ENCODE data around the gene SLC27A4. TPM values are rescaled to one million over a fixed set of nuclear protein-coding genes. Genes with fewer than 3 reads are reported as not detected.

SLC27A4 gene
- total RNA-seq, 2 donors from 2014 or later, result 7.7 to 22.3 TPM

- Mint-ChIP-seq H3K4me1 (peaks cover 22% of the 10 kb centered on the region), H3K27me3 (no peaks in the 10 kb centered on the region), H3K36me3 (ENCODE audit: low read depth) (peaks cover 29% of the 10 kb centered on the region), H3K9me3 (no peaks in the 10 kb centered on the region), H3K4me3 (no peak overlapping the region), H3K27ac (no peak overlapping the region)
- ATAC-seq (replicated peaks), result no peak
Observed at GRCh38 chr9:128369024-128369706, 28.8 kb downstream of the SLC27A4 start.

DNA sequence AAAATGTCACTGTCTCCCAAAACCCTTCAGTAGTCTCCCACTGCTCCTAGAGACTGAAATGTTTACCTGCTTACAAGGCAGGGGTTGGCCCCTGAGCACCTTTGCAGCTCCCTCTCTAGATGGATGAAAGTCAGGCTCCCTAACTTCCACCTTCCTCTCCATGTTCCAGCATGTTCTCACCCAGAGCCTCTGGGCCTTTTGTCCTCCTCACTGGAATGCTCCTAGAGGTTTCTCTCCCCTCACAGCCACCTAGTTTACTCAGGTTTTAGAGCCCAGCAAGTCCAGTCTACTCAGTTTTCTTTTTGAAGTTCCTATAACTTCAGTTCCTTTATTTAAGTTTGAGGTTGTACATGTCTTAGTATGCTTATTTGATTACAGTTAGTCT is 30.0 kb downstream of the SLC27A4 start:
- Mint-ChIP-seq H3K27ac (peak overlapping the region; percentile 97), H3K4me1 (peaks cover 22% of the 10 kb centered on the region), H3K27me3 (no peaks in the 10 kb centered on the region), H3K9me3 (no peaks in the 10 kb centered on the region), H3K4me3 (peak overlapping the region; percentile 98), H3K36me3 (ENCODE audit: low read depth) (peaks cover 29% of the 10 kb centered on the region)
- ATAC-seq (replicated peaks), result no peak

DNA sequence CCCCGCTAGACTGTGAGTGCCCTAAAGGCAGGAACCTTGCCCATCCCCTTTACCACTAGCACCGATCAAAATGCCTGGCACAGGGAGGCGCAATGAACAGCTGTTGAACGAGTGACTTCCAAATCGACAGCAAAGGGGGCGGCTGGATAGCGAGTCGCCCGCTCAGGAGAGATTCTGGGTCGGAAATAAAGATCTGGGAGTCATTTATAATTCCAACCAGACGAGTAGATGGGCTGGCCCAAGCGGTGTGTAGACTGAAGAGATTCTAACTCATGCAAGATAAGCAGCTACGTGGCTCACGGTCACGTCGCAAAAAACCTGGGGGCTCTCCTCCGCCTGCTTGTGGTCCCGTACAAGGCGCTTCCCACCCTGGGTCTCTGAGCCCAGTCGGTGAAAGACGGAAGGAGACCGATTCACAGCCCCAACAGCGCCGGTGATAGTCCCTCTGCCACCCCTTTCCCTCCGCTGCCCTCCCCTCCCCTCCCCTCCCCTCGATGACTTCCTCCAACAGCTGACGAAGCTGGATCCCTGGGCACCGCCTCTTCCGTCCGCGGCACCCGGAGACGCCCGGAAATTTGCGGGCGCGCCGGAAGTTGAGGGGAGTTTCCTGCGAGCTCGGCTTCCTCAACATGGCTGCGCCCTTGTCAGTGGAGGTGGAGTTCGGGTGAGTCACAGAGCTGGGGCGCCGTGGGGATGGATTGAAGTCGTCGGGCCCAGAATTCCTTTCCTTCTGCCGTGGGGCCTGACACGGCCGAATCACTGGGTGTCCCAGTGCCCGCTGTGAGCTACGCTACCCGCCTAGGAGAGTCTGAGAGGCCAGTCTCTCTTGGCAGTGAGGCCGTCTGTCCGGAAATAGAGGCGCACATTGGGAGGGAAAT is 30.7 kb downstream of the SLC27A4 start, which contains the start of gene URM1:
Gene URM1 (plus strand): TSS at position 623 of the 878 bp plus-strand sequence. CDS start 7 bp downstream, at position 630.
- H3K4me1 Mint-ChIP-seq, result peaks cover 22% of the 10 kb centered on the region
- H3K9me3 Mint-ChIP-seq, result no peaks in the 10 kb centered on the region
- peaks cover 34% of the 10 kb centered on the region for H3K36me3 Mint-ChIP-seq (ENCODE audit: low read depth)
- ATAC-seq (replicated peaks), result peak; percentile 99
- peak within 1 kb of the TSS; percentile 97 for H3K27ac Mint-ChIP-seq
- H3K4me3 Mint-ChIP-seq, result peak within 1 kb of the TSS; percentile 98
- no peaks in the 10 kb centered on the region for H3K27me3 Mint-ChIP-seq

GRCh38 chr9:128371630-128372117 is 31.3 kb downstream of the SLC27A4 start:
- peaks cover 22% of the 10 kb centered on the region for H3K4me1 Mint-ChIP-seq
- H3K27me3 Mint-ChIP-seq, result no peaks in the 10 kb centered on the region
- peak overlapping the region; percentile 97 for H3K27ac Mint-ChIP-seq
- ATAC-seq (replicated peaks), result no peak
- H3K36me3 Mint-ChIP-seq (ENCODE audit: low read depth), result peaks cover 37% of the 10 kb centered on the region
- no peaks in the 10 kb centered on the region for H3K9me3 Mint-ChIP-seq
- H3K4me3 Mint-ChIP-seq, result peak overlapping the region; percentile 98

GRCh38 chr9:128372188-128372641 is 31.9 kb downstream of the SLC27A4 start:
- Mint-ChIP-seq H3K27ac (peak overlapping the region; percentile 97), H3K4me1 (peaks cover 22% of the 10 kb centered on the region), H3K4me3 (peak overlapping the region; percentile 98), H3K36me3 (ENCODE audit: low read depth) (peaks cover 42% of the 10 kb centered on the region), H3K9me3 (no peaks in the 10 kb centered on the region), H3K27me3 (no peaks in the 10 kb centered on the region)
- no peak for ATAC-seq (replicated peaks)

DNA sequence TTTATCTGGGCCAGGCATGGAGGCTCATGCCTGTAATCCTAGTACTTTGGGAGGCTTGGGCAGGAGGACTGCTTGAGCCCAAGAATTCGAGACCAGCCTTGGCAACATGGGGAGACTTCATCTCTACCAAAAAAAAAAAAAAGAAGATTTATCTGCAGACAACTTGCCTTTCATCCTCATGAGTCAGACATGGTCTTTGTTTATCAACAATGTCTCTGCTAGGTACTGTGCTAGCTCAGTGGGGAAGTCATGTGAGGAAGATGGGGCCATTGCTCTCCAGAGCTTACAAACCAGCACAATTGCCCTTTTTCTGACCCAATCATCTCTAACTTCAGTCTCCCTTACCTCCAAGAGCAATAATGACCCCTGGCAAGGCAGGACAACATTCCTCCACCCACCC is 32.5 kb downstream of the SLC27A4 start:
- Mint-ChIP-seq H3K9me3 (no peaks in the 10 kb centered on the region), H3K27ac (no peak overlapping the region), H3K27me3 (no peaks in the 10 kb centered on the region), H3K36me3 (ENCODE audit: low read depth) (peaks cover 45% of the 10 kb centered on the region), H3K4me1 (peaks cover 22% of the 10 kb centered on the region), H3K4me3 (peak overlapping the region; percentile 98)
- ATAC-seq (replicated peaks), result no peak

DNA sequence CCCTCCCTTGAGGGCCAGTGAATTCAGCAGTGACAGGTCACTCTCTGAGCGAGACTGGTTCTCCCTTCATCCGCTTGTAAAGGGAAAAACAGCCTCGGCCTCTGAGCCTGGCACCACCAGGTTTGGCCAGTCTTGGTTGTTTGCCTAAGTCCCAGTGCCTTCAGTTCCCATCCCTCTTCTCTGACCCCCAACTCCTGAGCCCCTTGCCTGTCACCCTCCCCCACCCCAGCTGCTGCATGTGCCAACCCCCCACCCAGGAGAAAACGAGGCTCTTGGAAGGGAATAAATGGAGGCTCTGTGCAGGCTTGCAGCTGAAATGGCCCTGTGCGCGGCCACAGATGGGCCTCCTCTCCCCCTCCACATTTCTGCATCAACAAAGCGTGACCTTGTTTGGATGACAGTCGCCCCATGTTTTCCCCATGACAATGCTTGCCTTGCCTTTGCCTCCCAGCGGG is 33.9 kb downstream of the SLC27A4 start:
- Mint-ChIP-seq H3K4me3 (no peak overlapping the region), H3K36me3 (ENCODE audit: low read depth) (peaks cover 59% of the 10 kb centered on the region), H3K27ac (no peak overlapping the region), H3K27me3 (no peaks in the 10 kb centered on the region), H3K4me1 (peaks cover 22% of the 10 kb centered on the region), H3K9me3 (no peaks in the 10 kb centered on the region)
- ATAC-seq (replicated peaks), result no peak

DNA sequence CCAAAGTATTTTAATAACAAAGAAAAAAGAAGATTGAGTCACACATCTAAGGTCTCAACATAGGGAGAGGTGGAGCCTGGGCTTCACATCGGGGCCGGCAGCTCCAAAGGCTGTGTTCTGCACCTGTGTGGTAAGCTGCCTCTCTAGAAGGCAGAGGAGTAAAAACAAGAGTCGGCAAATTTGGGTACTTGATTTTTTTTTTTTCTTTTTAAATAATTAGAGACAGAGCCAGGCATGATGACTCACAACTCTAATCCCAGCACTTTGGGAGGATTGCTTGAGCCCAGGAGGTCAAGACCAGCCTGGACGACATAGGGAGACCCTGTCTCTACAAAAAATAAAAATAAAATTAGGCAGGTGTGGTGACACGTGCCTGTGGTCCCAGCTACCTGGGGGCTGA is 35.5 kb downstream of the SLC27A4 start:
- no peak for ATAC-seq (replicated peaks)
- no peak overlapping the region for H3K27ac Mint-ChIP-seq
- H3K4me1 Mint-ChIP-seq, result peaks cover 16% of the 10 kb centered on the region
- peaks cover 71% of the 10 kb centered on the region for H3K36me3 Mint-ChIP-seq (ENCODE audit: low read depth)
- no peaks in the 10 kb centered on the region for H3K9me3 Mint-ChIP-seq
- H3K4me3 Mint-ChIP-seq, result no peak overlapping the region
- no peaks in the 10 kb centered on the region for H3K27me3 Mint-ChIP-seq

DNA sequence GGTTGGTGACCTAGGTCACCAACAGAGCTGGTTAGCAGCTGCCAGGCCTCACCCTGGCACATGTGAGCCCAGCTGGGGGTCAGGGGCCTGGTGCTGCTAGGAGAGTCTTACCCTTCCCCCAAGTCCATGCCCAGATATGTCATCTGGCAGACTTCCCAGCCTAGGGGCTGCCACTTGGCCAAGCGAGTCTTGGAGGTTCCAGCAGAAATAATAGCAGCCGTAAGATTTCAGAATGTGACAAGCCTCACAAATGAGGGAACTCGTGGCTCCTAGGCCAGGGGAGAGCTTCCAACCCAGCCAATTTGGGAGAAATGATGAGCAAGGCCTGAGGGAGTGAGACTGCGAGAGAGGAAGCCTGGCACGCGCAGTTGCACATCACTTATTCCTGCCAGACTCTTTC is 41.9 kb downstream of the SLC27A4 start:
- Mint-ChIP-seq H3K4me1 (no peaks in the 10 kb centered on the region), H3K27me3 (no peaks in the 10 kb centered on the region), H3K36me3 (ENCODE audit: low read depth) (peaks cover 53% of the 10 kb centered on the region), H3K9me3 (no peaks in the 10 kb centered on the region), H3K4me3 (no peak overlapping the region), H3K27ac (no peak overlapping the region)
- ATAC-seq (replicated peaks), result no peak

- Mint-ChIP-seq H3K27me3 (no peaks in the 10 kb centered on the region), H3K27ac (no peak overlapping the region), H3K4me1 (no peaks in the 10 kb centered on the region), H3K9me3 (no peaks in the 10 kb centered on the region), H3K4me3 (no peak overlapping the region), H3K36me3 (ENCODE audit: low read depth) (peaks cover 56% of the 10 kb centered on the region)
- ATAC-seq (replicated peaks), result no peak
Observed at GRCh38 chr9:128383007-128383753, 42.9 kb downstream of the SLC27A4 start.

DNA sequence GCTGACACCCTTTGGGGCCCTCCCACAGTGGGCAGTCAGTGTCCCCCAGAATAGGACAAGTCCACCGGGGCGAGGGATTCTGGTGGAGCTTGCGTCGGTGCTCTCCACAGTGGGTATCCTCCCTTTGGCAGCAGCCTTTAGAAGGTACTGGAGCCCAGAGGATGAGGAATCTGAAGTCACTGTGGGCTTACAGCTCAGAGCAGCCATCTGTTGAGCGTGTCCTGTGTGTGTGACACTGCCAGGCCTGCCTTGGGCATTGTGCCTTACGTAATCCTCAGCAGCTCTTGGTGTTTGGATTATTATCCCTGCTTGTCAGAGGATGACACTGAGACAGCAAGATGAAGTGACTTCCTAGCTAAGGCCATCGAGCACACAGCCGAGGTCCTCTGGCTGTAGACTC is 43.5 kb downstream of the SLC27A4 start:
- Mint-ChIP-seq H3K9me3 (no peaks in the 10 kb centered on the region), H3K36me3 (ENCODE audit: low read depth) (peaks cover 54% of the 10 kb centered on the region), H3K27me3 (no peaks in the 10 kb centered on the region), H3K4me1 (no peaks in the 10 kb centered on the region), H3K4me3 (no peak overlapping the region), H3K27ac (no peak overlapping the region)
- no peak for ATAC-seq (replicated peaks)

GRCh38 chr9:128384801-128385495 is 44.6 kb downstream of the SLC27A4 start:
- Mint-ChIP-seq H3K36me3 (ENCODE audit: low read depth) (peaks cover 54% of the 10 kb centered on the region), H3K4me1 (no peaks in the 10 kb centered on the region), H3K27ac (no peak overlapping the region), H3K27me3 (no peaks in the 10 kb centered on the region), H3K4me3 (no peak overlapping the region), H3K9me3 (no peaks in the 10 kb centered on the region)
- no peak for ATAC-seq (replicated peaks)

GRCh38 chr9:128385496-128386460 is 45.5 kb downstream of the SLC27A4 start:
- no peak for ATAC-seq (replicated peaks)
- no peak overlapping the region for H3K27ac Mint-ChIP-seq
- H3K4me3 Mint-ChIP-seq, result no peak overlapping the region

More at GRCh38 chr9:128385496-128386460, 45.5 kb downstream of the SLC27A4 start:
- H3K27me3 Mint-ChIP-seq, result no peaks in the 10 kb centered on the region
- no peaks in the 10 kb centered on the region for H3K4me1 Mint-ChIP-seq
- no peaks in the 10 kb centered on the region for H3K9me3 Mint-ChIP-seq
- H3K36me3 Mint-ChIP-seq (ENCODE audit: low read depth), result peaks cover 49% of the 10 kb centered on the region

Measured in activated T-helper 17 cell treated with anti-CD3 and anti-CD28 coated beads, Interleukin-2, amount 50 U/mL, for 72 hours (primary cell).